SK-N-SH (cell line): ENCODE results near the gene NTM.

Source experiments
- GABPA ChIP-seq: IDR thresholded peaks from 2 replicates; pipeline ENCODE4 v1.4.0; 2012; ENCODE audit warnings: low read depth, mild to moderate bottlenecking
- RFX5 ChIP-seq: IDR thresholded peaks from 2 replicates; pipeline ENCODE4 v1.6.1; 2012; ENCODE audit warnings: mild to moderate bottlenecking, improper control_type of control experiment, low read length

DNA sequence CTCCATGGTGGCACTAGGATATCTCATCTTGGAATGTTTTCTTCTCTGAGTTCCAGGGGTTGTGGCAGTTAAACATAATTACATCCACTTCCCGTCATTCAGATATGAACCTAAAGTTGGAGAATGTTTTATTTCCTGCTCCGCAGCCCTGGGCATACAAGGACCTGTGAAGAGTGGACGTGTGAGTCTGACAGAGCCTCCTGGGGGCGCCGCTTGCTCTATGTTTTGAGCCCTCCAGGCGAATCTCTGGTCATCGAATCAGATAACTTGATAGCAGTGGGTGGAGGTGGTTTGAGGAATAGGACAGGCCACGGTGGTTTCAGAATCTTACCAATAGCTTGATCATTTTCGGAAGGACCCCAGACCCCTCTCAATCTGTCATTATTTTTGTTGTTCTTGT lies 174.2 kb downstream of the NTM start:
- TF ChIP-seq GABPA (no peak), RFX5 (no peak)
